Pericardium fibroblast (primary cell): ENCODE data around the gene NHLRC4. TPM values are rescaled to one million over a fixed set of nuclear protein-coding genes. Genes with fewer than 3 reads are reported as not detected.

Source experiments
- total RNA-seq: library from RNA; depleted of rRNA; stranded (reverse); fragments of >200 nt; gene quantifications from 2 replicates; pipeline ENCODE4 v1.2.3, GENCODE V29; 2015

Gene NHLRC4
- total RNA-seq, result 3.8 and 5.0 TPM in 2 replicates

GRCh38 chr16:566475-567372 lies at the start of gene NHLRC4:
Gene NHLRC4, plus strand, starts transcription at chr16:567005. Its CDS starts 1,043 bp downstream, at chr16:568048.

GRCh38 chr16:527015-527903 lies 39.5 kb upstream of the NHLRC4 start, which contains the start of gene CAPN15:
Gene CAPN15, plus strand, starts transcription at chr16:527712. Its CDS starts 19,127 bp downstream, at chr16:546839.

GRCh38 chr16:560204-560700 lies 6.6 kb upstream of the NHLRC4 start, which contains the start of gene PRR35:
Gene PRR35, plus strand, starts transcription at chr16:560394. Its CDS starts 2,901 bp downstream, at chr16:563295.

GRCh38 chr16:569445-570254 lies 2.8 kb downstream of the NHLRC4 start, which contains the start of gene PIGQ:
Gene PIGQ, plus strand, starts transcription at chr16:569968. Its CDS starts 4,107 bp downstream, at chr16:574075.

GRCh38 chr16:589658-590187 lies 22.9 kb downstream of the NHLRC4 start, which contains the start of gene RAB40C:
Gene RAB40C, plus strand, starts transcription at chr16:590066. Its CDS starts 226 bp downstream, at chr16:590292.

Other genes starting within 250 kb of the NHLRC4 start
- 17.3 and 18.3 TPM in 2 replicates for gene AXIN1, start 214.3 kb upstream of the NHLRC4 start, total RNA-seq
- 86.1 and 88.2 TPM in 2 replicates for gene MRPL28, start 196.5 kb upstream of the NHLRC4 start, total RNA-seq
- gene PGAP6, start 185.0 kb upstream of the NHLRC4 start, total RNA-seq, result 56.3 and 67.3 TPM in 2 replicates
- gene NME4, start 169.8 kb upstream of the NHLRC4 start, total RNA-seq, result 169 and 171 TPM in 2 replicates
- 16.6 and 19.5 TPM in 2 replicates for gene DECR2, start 165.1 kb upstream of the NHLRC4 start, total RNA-seq
- 26.7 and 36.1 TPM in 2 replicates for gene RAB11FIP3, start 141.4 kb upstream of the NHLRC4 start, total RNA-seq
- 36.5 and 48.2 TPM in 2 replicates for gene CAPN15, start 39.3 kb upstream of the NHLRC4 start, total RNA-seq
- not detected in 2 replicates for gene PRR35, start 6.6 kb upstream of the NHLRC4 start, total RNA-seq
- gene PIGQ, start 3.0 kb downstream of the NHLRC4 start, total RNA-seq, result 28.5 and 35.1 TPM in 2 replicates
- 16.9 and 19.4 TPM in 2 replicates for gene RAB40C, start 23.1 kb downstream of the NHLRC4 start, total RNA-seq
- 0.12 TPM in 1 of 2 replicates, not detected in the other for gene WFIKKN1, start 64.0 kb downstream of the NHLRC4 start, total RNA-seq
- 152 and 181 TPM in 2 replicates for gene METTL26, start 69.3 kb downstream of the NHLRC4 start, total RNA-seq
- gene MCRIP2, start 74.8 kb downstream of the NHLRC4 start, total RNA-seq, result 23.7 and 31.7 TPM in 2 replicates
- gene WDR90, start 82.4 kb downstream of the NHLRC4 start, total RNA-seq, result 8.5 TPM in 2 replicates
- gene RHOT2, start 101.1 kb downstream of the NHLRC4 start, total RNA-seq, result 46.9 and 47.1 TPM in 2 replicates
- gene RHBDL1, start 108.7 kb downstream of the NHLRC4 start, total RNA-seq, result 0.58 and 4.4 TPM in 2 replicates
- 163 and 189 TPM in 2 replicates for gene STUB1, start 113.4 kb downstream of the NHLRC4 start, total RNA-seq
- 58.3 and 58.7 TPM in 2 replicates for gene JMJD8, start 117.3 kb downstream of the NHLRC4 start, total RNA-seq
- 10.3 and 12.1 TPM in 2 replicates for gene WDR24, start 123.4 kb downstream of the NHLRC4 start, total RNA-seq
- 0.17 and 0.93 TPM in 2 replicates for gene FBXL16, start 138.8 kb downstream of the NHLRC4 start, total RNA-seq
- 119 and 164 TPM in 2 replicates for gene METRN, start 148.1 kb downstream of the NHLRC4 start, total RNA-seq
- gene ANTKMT, start 154.1 kb downstream of the NHLRC4 start, total RNA-seq, result 32.9 and 39.3 TPM in 2 replicates
- gene CCDC78, start 159.4 kb downstream of the NHLRC4 start, total RNA-seq, result 0.94 and 2.1 TPM in 2 replicates
- gene HAGHL, start 160.1 kb downstream of the NHLRC4 start, total RNA-seq, result 5.5 and 13.9 TPM in 2 replicates
- 13.4 and 18.3 TPM in 2 replicates for gene CIAO3, start 174.0 kb downstream of the NHLRC4 start, total RNA-seq
- 1.6 and 2.0 TPM in 2 replicates for gene MSLN, start 193.7 kb downstream of the NHLRC4 start, total RNA-seq
- gene RPUSD1, start 221.4 kb downstream of the NHLRC4 start, total RNA-seq, result 17.6 and 21.6 TPM in 2 replicates
- 1.6 and 7.8 TPM in 2 replicates for gene CHTF18, start 221.6 kb downstream of the NHLRC4 start, total RNA-seq
- gene GNG13, start 233.7 kb downstream of the NHLRC4 start, total RNA-seq, result not detected in 2 replicates